Thoracic aorta (tissue), 2 donors: ENCODE measurements around the gene PDE9A. TPM values are rescaled to one million over a fixed set of nuclear protein-coding genes. Genes with fewer than 3 reads are reported as not detected.

Source experiments
- ATAC-seq: fragments of 150-250 bp; one replicate; pipeline ENCODE4 v1.8.0; 2017; ENCODE audit warnings: low read depth; ENCODE audit not compliant: insufficient number of reproducible peaks, low FRiP score
- DNase-seq: peaks from one replicate; pipeline ENCODE4 v3.0.0-alpha.2; 2020; ENCODE audit warnings: low spot score
- H3K27ac ChIP-seq, 2 donors: fragments of 200-600 bp; sonication (generic); 1 replicate in 1 of 2; 2 replicates in 1 of 2; pipeline ENCODE4 v1.5.1; 2016; ENCODE audit warnings: mild to moderate bottlenecking in 2 of 2, moderate library complexity in 2 of 2
- H3K27me3 ChIP-seq: fragments of 200-600 bp; sonication (generic); replicated peaks from 2 replicates; pipeline ENCODE4 v1.6.0; 2016; ENCODE audit warnings: mild to moderate bottlenecking; ENCODE audit not compliant: insufficient read depth
- H3K36me3 ChIP-seq: fragments of 200-600 bp; sonication (generic); one replicate; pipeline ENCODE4 v1.5.1; 2016
- H3K4me1 ChIP-seq, 2 donors: fragments of 200-600 bp; sonication (generic); 1 replicate in 1 of 2; 2 replicates in 1 of 2; pipeline versions ENCODE4 v1.5.1 to v1.6.0; 2016; ENCODE audit warnings: low read depth in 2 of 2, mild to moderate bottlenecking in 1 of 2; ENCODE audit not compliant: control insufficient read depth in 1 of 2
- H3K4me3 ChIP-seq: fragments of 200-600 bp; sonication (generic); 2 replicates; pipeline ENCODE4 v1.5.1; 2016; ENCODE audit warnings: mild to moderate bottlenecking
- H3K9me3 ChIP-seq: fragments of 200-600 bp; sonication (generic); 2 replicates; pipeline ENCODE4 v1.5.1; 2016
- total RNA-seq, 2 donors: library from RNA; depleted of rRNA; stranded (reverse); fragments of >200 nt; gene quantifications; one replicate each; pipeline versions ENCODE4 v1.1.0 to v1.2.3, GENCODE V29; 2016
- TF ChIP-seq, protein P1 (sequence below): fragments of 200-600 bp; sonication (generic); IDR thresholded peaks from one replicate; pipeline ENCODE4 v1.5.1; 2019; ENCODE audit warnings: antibody characterized with exemption

PDE9A gene
- total RNA-seq, 2 donors from 2014 or later: 4.2 to 4.7 TPM

GRCh38 chr21:42688226-42688840 is 34.9 kb downstream of the PDE9A start:
- Histone ChIP-seq H3K36me3 (no peaks in the 10 kb centered on the region), H3K27ac (no peak overlapping the region), H3K9me3 (no peaks in the 10 kb centered on the region), H3K27me3 (no peaks in the 10 kb centered on the region), H3K4me1 (no peaks in the 10 kb centered on the region), H3K4me3 (no peak overlapping the region)
- TF ChIP-seq, protein P1, sequence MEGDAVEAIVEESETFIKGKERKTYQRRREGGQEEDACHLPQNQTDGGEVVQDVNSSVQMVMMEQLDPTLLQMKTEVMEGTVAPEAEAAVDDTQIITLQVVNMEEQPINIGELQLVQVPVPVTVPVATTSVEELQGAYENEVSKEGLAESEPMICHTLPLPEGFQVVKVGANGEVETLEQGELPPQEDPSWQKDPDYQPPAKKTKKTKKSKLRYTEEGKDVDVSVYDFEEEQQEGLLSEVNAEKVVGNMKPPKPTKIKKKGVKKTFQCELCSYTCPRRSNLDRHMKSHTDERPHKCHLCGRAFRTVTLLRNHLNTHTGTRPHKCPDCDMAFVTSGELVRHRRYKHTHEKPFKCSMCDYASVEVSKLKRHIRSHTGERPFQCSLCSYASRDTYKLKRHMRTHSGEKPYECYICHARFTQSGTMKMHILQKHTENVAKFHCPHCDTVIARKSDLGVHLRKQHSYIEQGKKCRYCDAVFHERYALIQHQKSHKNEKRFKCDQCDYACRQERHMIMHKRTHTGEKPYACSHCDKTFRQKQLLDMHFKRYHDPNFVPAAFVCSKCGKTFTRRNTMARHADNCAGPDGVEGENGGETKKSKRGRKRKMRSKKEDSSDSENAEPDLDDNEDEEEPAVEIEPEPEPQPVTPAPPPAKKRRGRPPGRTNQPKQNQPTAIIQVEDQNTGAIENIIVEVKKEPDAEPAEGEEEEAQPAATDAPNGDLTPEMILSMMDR: no peak
- ATAC-seq: no peak
- no peak for DNase-seq

- TF ChIP-seq, protein P1: no peak
- no peaks in the 10 kb centered on the region for H3K4me1 ChIP-seq
- no peak for ATAC-seq
- H3K27me3 ChIP-seq: no peaks in the 10 kb centered on the region
- no peaks in the 10 kb centered on the region for H3K9me3 ChIP-seq
- no peak overlapping the region for H3K27ac ChIP-seq
- no peak for DNase-seq
- H3K4me3 ChIP-seq: no peak overlapping the region
- H3K36me3 ChIP-seq: no peaks in the 10 kb centered on the region
Observed at GRCh38 chr21:42688841-42689371, 35.5 kb downstream of the PDE9A start.

DNA sequence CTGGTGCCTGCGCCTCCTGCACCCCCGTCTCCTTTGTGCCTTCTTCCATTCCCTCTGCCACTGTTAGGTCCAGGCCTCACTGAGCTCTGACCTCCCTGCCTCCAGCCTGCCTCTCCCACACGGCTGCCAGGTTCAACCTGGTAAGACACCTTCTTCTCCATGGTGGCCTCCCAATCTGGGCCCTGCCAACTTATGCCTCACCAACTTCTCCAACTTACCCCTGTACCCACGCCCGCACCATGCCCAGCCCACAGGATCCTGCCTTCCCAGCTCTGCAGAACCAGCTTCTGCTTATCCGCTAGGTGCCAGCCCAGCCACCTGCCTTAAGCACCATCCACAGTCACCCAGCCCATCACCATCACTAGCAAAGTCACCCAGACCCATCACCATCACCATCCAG is 37.2 kb downstream of the PDE9A start:
- no peaks in the 10 kb centered on the region for H3K4me1 ChIP-seq
- no peak for ATAC-seq
- H3K9me3 ChIP-seq: no peaks in the 10 kb centered on the region
- no peaks in the 10 kb centered on the region for H3K36me3 ChIP-seq
- H3K27me3 ChIP-seq: no peaks in the 10 kb centered on the region
- no peak overlapping the region for H3K4me3 ChIP-seq
- no peak overlapping the region for H3K27ac ChIP-seq
- TF ChIP-seq, protein P1: no peak
- no peak for DNase-seq

DNA sequence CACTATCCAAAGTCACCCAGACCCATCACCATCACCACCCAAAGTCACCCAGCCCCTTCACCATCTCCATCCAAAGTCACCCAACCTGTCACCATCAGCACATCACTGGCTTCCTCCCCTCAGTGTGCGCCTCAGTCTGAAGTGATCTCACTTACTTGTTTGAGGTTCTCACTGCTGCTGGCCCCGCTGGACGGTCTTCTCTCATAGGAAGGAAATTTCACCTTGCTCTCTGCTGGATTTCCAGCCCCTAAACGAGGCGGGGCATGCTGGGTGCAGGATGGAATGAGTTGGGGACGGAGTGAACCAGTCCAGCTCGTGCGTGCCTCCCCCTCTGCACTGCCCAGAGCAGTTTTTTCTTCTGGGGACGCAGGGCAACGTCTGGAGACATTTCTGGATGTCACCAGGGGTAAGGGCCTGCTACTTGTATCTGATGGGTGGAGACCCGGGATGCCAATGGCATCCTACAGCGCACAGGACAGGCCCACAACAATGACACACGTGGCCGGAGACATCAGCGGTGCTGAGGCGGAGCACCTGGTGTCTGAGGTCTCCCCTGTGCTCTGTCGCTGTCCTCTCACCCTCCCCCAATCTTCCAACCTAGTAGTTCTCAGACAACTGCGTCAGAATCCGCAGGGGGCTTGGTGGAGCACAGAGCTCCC is 38.6 kb downstream of the PDE9A start:
- no peaks in the 10 kb centered on the region for H3K36me3 ChIP-seq
- no peaks in the 10 kb centered on the region for H3K4me1 ChIP-seq
- no peaks in the 10 kb centered on the region for H3K9me3 ChIP-seq
- TF ChIP-seq, protein P1: no peak
- no peak for DNase-seq
- H3K4me3 ChIP-seq: no peak overlapping the region
- no peak overlapping the region for H3K27ac ChIP-seq
- H3K27me3 ChIP-seq: no peaks in the 10 kb centered on the region
- ATAC-seq: no peak

DNA sequence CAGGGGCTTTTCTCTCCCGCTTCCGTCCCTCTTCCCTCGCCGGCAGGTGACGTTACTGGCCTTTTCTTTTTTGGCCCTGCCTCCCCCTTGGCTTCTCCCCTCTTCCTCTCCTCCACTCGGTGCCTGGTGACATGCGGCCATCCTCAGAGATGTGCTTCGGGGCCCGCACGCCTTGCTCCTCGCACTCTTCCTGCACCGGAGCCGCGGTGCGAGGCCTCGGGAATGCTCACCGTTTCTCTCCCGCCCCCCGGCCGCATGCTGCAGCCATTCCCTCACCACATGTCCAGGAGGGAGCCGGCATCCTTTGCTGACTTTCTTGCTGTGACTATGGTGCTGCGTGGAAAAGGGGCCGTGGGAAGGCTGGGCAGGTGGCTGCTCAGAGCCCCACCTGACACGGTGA is 39.3 kb downstream of the PDE9A start:
- no peaks in the 10 kb centered on the region for H3K36me3 ChIP-seq
- H3K4me3 ChIP-seq: no peak overlapping the region
- ATAC-seq: no peak
- H3K4me1 ChIP-seq: no peaks in the 10 kb centered on the region
- TF ChIP-seq, protein P1: no peak
- H3K27ac ChIP-seq: no peak overlapping the region
- DNase-seq: no peak
- H3K9me3 ChIP-seq: no peaks in the 10 kb centered on the region
- H3K27me3 ChIP-seq: no peaks in the 10 kb centered on the region
